GM12874 (cell line): ENCODE data around the gene FKBP2.

Experiments used
- CTCF ChIP-seq: IDR thresholded peaks from 2 replicates; pipeline ENCODE4 v1.5.1; 2011; ENCODE audit warnings: low read depth, mild to moderate bottlenecking, control low read depth, low read length, moderate library complexity; ENCODE audit not compliant: insufficient read depth

Gene FKBP2

GRCh38 chr11:64231546-64231945 lies 9.3 kb upstream of the FKBP2 start:
- no peak for TF ChIP-seq CTCF

GRCh38 chr11:64232182-64232966 lies 8.5 kb upstream of the FKBP2 start:
- TF ChIP-seq CTCF, result no peak

GRCh38 chr11:64232967-64233315 lies 8.0 kb upstream of the FKBP2 start:
- no peak for TF ChIP-seq CTCF

- TF ChIP-seq CTCF, result no peak
These were observed 6.8 kb upstream of the FKBP2 start, which contains the start of gene VEGFB for GRCh38 chr11:64233913-64234586. TSS of gene VEGFB (plus strand) at chr11:64234584. CDS start at chr11:64234834, 250 bp downstream.

- no peak for TF ChIP-seq CTCF
These were observed 6.1 kb upstream of the FKBP2 start for GRCh38 chr11:64234647-64235379.

GRCh38 chr11:64235437-64236161 lies 5.3 kb upstream of the FKBP2 start:
- no peak for TF ChIP-seq CTCF
